ENCODE results near the gene TNFRSF19.

TNFRSF19 gene

GRCh38 chr13:23551213-23552008 lies 18.8 kb upstream of the TNFRSF19 start:
- Histone ChIP-seq H3K27me3 (no peaks in the 10 kb centered on the region), H3K9ac (no peak overlapping the region), H3K4me1 (peaks cover 0 to 18% (median 0%) of the 10 kb centered on the region in 10 experiments; a peak in 5 of 20 replicates), H3K36me3 (no peaks in the 10 kb centered on the region), H3K4me2 (peak overlapping the region in 2 of 11 experiments; percentile 35 to 51; a peak in 3 of 22 replicates), H4K20me1 (no peaks in the 10 kb centered on the region), H3K4me3 (no peak overlapping the region), H3K9me3 (replicated peaks in 1 of 11) (peaks cover 0 to 4% (median 0%) of the 10 kb centered on the region in 11 experiments; a peak in 1 of 22 replicates), H3K27ac (no peak overlapping the region)
- no peak for TF ChIP-seq Cebpa-rat (IDR thresholded peaks at IDR 0.05)

- Histone ChIP-seq H3K4me1 (peaks cover 0 to 18% (median 0%) of the 10 kb centered on the region in 10 experiments; a peak in 5 of 20 replicates), H3K4me3 (no peak overlapping the region), H3K4me2 (peak overlapping the region in 2 of 11 experiments; percentile 35 to 51; a peak in 4 of 22 replicates), H3K9me3 (replicated peaks in 1 of 11) (no peaks in the 10 kb centered on the region), H4K20me1 (no peaks in the 10 kb centered on the region), H3K36me3 (no peaks in the 10 kb centered on the region), H3K27me3 (no peaks in the 10 kb centered on the region), H3K9ac (no peak overlapping the region), H3K27ac (no peak overlapping the region)
- TF ChIP-seq Cebpa-rat (IDR thresholded peaks at IDR 0.05) = no peak
Measured at GRCh38 chr13:23552171-23552570, 18.0 kb upstream of the TNFRSF19 start.

- no peak for TF ChIP-seq Cebpa-rat (IDR thresholded peaks at IDR 0.05)
- Histone ChIP-seq H3K4me3 (no peak overlapping the region), H3K9ac (no peak overlapping the region), H3K27me3 (no peaks in the 10 kb centered on the region), H4K20me1 (no peaks in the 10 kb centered on the region), H3K36me3 (no peaks in the 10 kb centered on the region), H3K27ac (no peak overlapping the region), H3K4me1 (peaks cover 0 to 18% (median 0%) of the 10 kb centered on the region in 10 experiments; a peak in 5 of 20 replicates), H3K9me3 (replicated peaks in 1 of 11) (no peaks in the 10 kb centered on the region), H3K4me2 (peak overlapping the region in 2 of 11 experiments; percentile 35 to 51; a peak in 4 of 22 replicates)
Measured at GRCh38 chr13:23552661-23553060, 17.6 kb upstream of the TNFRSF19 start.

GRCh38 chr13:23554000-23554399 lies 16.2 kb upstream of the TNFRSF19 start:
- Histone ChIP-seq H3K9ac (no peak overlapping the region), H3K4me2 (no peak overlapping the region), H3K4me3 (no peak overlapping the region), H3K36me3 (no peaks in the 10 kb centered on the region), H4K20me1 (no peaks in the 10 kb centered on the region), H3K27ac (no peak overlapping the region), H3K27me3 (no peaks in the 10 kb centered on the region), H3K9me3 (replicated peaks in 1 of 11) (no peaks in the 10 kb centered on the region), H3K4me1 (peaks cover 0 to 25% (median 8%) of the 10 kb centered on the region in 10 experiments; a peak in 14 of 20 replicates)
- no peak for TF ChIP-seq Cebpa-rat (IDR thresholded peaks at IDR 0.05)

- H3K9ac ChIP-seq = no peak overlapping the region
- no peaks in the 10 kb centered on the region for H3K27me3 ChIP-seq
- no peak overlapping the region for H3K4me2 ChIP-seq
- no peak for TF ChIP-seq Cebpa-rat (IDR thresholded peaks at IDR 0.05)
- H3K27ac ChIP-seq = no peak overlapping the region
- H3K9me3 ChIP-seq (replicated peaks in 1 of 11) = no peaks in the 10 kb centered on the region
- no peak overlapping the region for H3K4me3 ChIP-seq
- no peaks in the 10 kb centered on the region for H3K36me3 ChIP-seq
- H4K20me1 ChIP-seq = no peaks in the 10 kb centered on the region
- peaks cover 0 to 20% (median 12%) of the 10 kb centered on the region in 10 experiments; a peak in 14 of 20 replicates for H3K4me1 ChIP-seq
Measured at GRCh38 chr13:23557043-23557442, 13.2 kb upstream of the TNFRSF19 start.

- Histone ChIP-seq H4K20me1 (no peaks in the 10 kb centered on the region), H3K4me3 (no peak overlapping the region), H3K4me1 (peaks cover 0 to 15% (median 12%) of the 10 kb centered on the region in 10 experiments; a peak in 14 of 20 replicates), H3K9me3 (replicated peaks in 1 of 11) (no peaks in the 10 kb centered on the region), H3K4me2 (no peak overlapping the region), H3K27me3 (no peaks in the 10 kb centered on the region), H3K9ac (no peak overlapping the region), H3K27ac (peak overlapping the region in 2 of 11 experiments; percentile 61 to 72; a peak in 2 of 22 replicates), H3K36me3 (no peaks in the 10 kb centered on the region)
- no peak for TF ChIP-seq Cebpa-rat (IDR thresholded peaks at IDR 0.05)
Measured at GRCh38 chr13:23557733-23558132, 12.5 kb upstream of the TNFRSF19 start.

GRCh38 chr13:23558675-23559536 lies 11.3 kb upstream of the TNFRSF19 start:
- Histone ChIP-seq H3K4me3 (no peak overlapping the region), H3K9me3 (replicated peaks in 1 of 11) (no peaks in the 10 kb centered on the region), H4K20me1 (no peaks in the 10 kb centered on the region), H3K27ac (peak overlapping the region in 9 of 11 experiments; percentile 40 to 73 (median 63); a peak in 17 of 22 replicates), H3K4me1 (peaks cover 0 to 15% (median 12%) of the 10 kb centered on the region in 10 experiments; a peak in 14 of 20 replicates), H3K36me3 (no peaks in the 10 kb centered on the region), H3K4me2 (peak overlapping the region in 10 of 11 experiments; percentile 3 to 66 (median 54); a peak in 15 of 22 replicates), H3K9ac (peak overlapping the region in 4 of 11 experiments; percentile 20 to 57 (median 42); a peak in 7 of 22 replicates), H3K27me3 (no peaks in the 10 kb centered on the region)
- TF ChIP-seq Cebpa-rat (IDR thresholded peaks at IDR 0.05) = peak in 6 of 11 experiments; percentile 14 to 41 (median 34); a peak in 2 of 22 replicates

- no peaks in the 10 kb centered on the region for H3K36me3 ChIP-seq
- H3K27ac ChIP-seq = peak overlapping the region in 1 of 11 experiments; percentile 72; a peak in 1 of 22 replicates
- H3K27me3 ChIP-seq = no peaks in the 10 kb centered on the region
- no peaks in the 10 kb centered on the region for H3K9me3 ChIP-seq (replicated peaks in 1 of 11)
- H4K20me1 ChIP-seq = no peaks in the 10 kb centered on the region
- no peak overlapping the region for H3K9ac ChIP-seq
- H3K4me3 ChIP-seq = no peak overlapping the region
- H3K4me2 ChIP-seq = no peak overlapping the region
- TF ChIP-seq Cebpa-rat (IDR thresholded peaks at IDR 0.05) = no peak
- peaks cover 0 to 15% (median 12%) of the 10 kb centered on the region in 10 experiments; a peak in 14 of 20 replicates for H3K4me1 ChIP-seq
Measured at GRCh38 chr13:23560571-23561089, 9.6 kb upstream of the TNFRSF19 start.
